ENCODE measurements around the gene LYRM1.
"Not testable (repeated sequence)": the region's sequence is repeated elsewhere in the genome, so short reads cannot be mapped to it uniquely, and the experiment has no call there.

LYRM1 gene

DNA sequence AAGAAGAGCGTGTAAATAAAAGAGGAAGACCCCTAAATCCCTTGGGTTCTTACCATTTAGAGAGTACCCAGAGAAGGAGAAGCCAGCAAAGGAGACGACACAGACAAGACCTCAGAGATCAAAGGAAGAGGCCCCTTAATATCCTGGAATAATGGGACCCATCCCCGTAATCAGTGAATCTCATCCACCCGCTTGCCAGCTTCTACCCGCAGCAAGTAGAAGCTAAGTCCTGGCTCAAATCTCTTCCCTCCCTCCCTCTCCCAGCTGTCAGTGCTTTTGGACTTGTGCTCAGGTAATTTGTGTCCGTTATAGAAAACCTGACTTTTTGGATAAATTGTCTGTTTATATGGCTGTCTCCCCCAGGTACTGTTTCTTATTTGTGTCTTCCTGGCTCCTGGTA, 1.9 kb downstream of the LYRM1 start:
- no peak for DNase-seq

GRCh38 chr16:20903116-20903898, 2.7 kb downstream of the LYRM1 start:
- DNase-seq: no peak

GRCh38 chr16:20903899-20904506, 3.4 kb downstream of the LYRM1 start:
- no peak for DNase-seq

DNA sequence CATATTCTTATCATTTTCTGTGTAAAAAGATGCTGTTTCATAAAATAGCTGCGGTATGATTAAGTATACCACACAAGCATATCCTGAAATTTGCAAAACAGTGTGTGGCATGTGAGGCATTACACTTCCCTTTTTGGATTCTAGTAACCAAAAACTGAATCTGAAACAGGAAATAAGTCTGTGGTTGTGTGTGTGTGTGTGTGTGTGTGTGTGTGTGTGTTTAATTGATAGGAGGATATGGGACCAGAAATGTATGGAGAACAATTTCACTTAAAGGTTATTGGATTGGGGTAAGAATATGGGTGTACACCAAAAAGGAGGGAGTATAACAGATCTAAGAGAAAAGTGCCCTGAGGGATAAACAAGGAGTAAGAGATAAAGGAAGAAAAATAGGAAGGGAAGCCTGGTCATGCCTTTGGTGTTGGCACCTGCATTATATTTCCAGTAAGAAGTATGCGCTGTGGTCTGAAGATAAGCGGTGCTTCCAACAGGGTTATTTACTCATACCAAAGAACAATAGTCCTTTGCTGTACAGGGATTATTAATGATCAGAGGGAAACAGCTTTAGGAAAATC, 4.0 kb downstream of the LYRM1 start:
- DNase-seq: no peak

DNA sequence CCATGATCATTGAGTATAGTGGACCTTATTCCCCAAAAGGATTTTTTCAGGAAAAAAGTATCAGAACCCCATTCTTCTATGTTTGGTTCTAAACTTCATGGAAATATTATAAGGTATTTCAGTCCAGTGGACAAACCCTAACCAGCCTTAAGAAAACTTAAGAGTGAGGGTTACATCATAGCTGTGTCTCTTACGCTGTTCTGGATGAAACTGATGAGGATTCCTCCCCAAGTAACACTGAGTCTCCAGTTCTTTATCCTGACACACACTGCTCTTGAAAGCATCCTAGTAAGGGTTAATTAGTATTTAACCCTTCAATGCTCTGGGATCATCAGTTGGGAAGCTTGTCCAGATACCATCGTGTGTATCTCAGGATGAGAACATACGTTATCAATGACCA, 5.0 kb downstream of the LYRM1 start:
- DNase-seq: no peak

DNA sequence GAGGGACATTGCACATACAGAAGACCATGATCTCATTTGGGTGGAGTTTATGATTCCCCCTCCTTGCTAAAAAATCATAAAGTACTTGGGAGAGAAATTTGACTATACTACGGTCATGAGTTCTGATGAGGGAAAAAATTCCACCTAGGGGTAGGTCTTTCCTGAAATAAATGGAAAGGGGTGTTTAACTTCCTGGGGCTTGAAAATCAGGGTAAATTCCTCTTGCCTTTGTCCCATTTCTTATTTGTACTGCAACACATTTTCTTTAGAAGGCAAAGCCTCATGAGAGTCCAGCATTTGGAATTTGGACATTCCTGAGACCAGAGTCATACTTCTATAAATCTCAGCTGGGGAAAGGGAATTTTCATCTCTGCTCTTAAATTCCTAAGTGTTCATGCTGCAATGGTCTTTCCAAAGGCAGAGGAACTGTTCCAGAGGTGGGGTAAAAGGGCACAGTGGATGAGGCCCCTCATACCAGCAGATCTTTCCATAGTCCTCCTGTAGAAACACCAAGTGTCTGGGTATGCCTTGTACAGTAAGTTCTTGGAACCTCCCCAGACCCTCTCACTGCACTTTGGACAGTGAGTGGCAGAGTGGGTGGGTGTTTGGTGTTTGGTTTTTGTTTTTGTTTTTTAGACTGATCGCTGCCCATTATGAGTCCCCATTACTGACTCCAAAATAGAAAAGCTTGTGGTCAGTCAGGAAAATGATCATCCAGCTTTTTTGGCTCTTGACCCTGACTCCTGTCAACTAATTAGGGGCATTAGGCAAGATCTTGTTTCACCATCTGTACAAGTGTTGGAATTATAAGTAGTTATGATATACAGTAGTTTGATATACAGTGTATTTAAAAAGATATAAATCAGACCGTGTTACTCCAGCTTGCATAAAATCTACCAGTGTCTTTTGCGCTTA, 6.0 kb downstream of the LYRM1 start:
- DNase-seq: no peak

DNA sequence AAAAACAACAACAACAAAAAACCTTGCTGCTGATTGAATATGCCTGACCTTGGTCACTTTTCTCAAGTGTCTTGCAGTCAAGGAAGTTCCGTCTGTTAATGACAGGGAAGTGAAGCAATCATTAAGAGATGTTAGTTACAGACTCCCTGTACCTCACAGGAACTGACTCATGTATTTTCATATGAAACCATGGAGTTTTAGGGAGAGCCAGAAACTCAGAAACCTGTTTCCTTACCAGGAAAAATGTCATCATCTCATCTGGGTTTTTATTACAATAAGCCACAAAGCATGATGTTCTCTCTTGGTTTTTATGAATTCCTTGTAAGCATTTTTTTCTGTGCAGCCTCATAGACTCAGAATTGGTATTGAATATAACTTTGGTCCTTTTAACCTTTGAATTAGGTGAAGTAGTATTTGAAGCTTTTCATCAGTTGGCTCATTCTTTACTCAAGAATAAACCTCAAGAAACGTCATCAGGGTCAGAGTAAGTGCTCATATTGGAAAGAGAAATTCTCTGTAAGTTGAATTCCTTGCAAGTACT, 10.3 kb downstream of the LYRM1 start:
- DNase-seq: no peak

GRCh38 chr16:20911361-20911760, 10.8 kb downstream of the LYRM1 start:
- no peak for DNase-seq

DNA sequence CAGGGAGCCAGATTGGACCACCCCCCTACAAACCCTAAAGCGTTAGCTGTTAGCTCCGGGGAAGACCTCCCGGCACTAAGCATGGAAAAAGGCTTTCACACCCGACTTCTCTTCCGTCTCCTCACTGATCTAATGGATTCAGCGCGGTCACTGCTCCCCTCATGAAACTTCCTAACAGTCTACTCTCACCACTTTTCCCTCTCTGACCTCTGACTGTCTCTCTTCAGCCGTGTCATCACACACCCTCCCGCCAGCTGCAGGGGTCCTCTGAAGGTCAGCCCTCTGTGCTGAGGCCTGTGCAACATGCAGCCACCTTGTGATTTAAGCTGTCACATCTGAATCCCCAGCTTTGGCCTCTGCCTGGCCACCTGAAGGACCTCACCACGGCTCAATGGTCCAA, 15.7 kb downstream of the LYRM1 start:
- no peak for DNase-seq

- DNase-seq: no peak
These were observed 16.4 kb downstream of the LYRM1 start for GRCh38 chr16:20916942-20917341.

DNA sequence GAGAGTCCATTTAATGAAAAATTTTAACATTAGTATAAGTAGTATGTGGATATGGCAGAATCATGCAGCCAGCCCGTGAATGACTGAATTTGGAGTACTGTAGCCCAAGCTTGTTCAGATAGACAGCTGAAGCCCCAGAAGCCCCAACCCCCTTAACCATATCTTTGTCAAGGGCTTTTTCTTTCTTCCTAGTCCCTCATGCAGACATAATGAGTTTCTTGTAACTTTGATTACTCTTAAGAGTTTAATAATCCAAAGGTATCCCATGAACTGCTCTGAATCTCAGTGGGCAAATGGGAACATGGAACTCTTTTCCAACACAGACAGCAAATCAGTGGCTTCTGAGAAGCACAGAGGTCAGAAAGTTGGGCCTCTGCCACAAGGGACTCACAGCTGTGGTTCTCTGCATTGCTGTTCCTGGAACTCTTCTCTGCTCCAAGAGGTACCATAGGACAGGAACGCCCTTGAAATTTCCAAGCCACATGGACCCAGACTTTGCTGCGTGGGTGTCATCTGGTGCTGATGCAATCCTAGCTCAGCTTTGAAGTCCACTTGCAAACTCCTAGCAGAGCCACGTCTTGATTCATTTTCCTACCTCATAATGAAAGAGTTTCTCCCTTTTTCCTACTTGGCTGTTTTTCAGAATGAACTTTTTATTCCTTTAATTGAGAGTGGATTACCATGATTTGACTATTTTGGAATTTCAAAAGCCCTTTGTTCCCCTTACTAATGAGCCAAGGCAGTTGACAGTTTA, 18.1 kb downstream of the LYRM1 start:
- DNase-seq: no peak

- DNase-seq: no peak
These were observed 19.5 kb downstream of the LYRM1 start for GRCh38 chr16:20920091-20920490.

GRCh38 chr16:20920799-20921198, 20.2 kb downstream of the LYRM1 start:
- DNase-seq: no peak

DNA sequence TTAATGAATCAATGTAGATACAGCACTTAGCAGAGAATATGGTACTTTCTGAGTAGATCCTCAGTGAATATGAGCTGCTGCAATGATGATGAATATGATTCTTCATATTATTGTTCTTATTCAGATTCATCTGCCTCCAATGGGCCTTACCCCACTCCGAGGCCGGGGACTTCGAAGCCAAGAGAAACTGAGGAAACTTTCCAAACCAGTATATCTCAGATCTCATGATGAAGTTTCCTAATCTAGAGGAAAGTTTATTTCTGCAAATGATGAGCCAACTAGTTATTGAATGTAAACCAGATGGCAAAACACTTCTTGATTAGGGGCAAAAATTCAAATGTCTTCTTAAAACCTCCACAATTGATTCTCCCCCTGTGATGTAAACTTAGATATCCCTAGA, 23.3 kb downstream of the LYRM1 start:
- DNase-seq: no peak

DNA sequence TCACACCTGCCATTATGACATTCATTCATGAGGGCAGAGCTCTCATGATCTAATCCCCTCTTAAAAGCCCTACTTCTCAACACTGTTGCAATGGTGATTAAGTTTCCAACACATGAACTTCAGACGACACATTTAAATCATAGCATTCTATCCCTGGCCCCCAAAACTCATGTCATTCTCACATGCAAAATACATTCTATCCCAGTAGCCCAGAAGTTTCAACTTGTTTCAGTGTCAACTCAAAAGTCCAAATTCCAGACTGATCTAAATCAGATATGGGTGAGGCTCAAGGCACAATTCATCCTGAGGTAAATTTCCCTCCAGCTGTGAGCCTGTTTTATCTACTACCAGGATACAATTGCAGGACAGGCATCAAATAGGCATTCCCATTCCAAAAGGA, 25.2 kb downstream of the LYRM1 start:
- no peak for DNase-seq

DNA sequence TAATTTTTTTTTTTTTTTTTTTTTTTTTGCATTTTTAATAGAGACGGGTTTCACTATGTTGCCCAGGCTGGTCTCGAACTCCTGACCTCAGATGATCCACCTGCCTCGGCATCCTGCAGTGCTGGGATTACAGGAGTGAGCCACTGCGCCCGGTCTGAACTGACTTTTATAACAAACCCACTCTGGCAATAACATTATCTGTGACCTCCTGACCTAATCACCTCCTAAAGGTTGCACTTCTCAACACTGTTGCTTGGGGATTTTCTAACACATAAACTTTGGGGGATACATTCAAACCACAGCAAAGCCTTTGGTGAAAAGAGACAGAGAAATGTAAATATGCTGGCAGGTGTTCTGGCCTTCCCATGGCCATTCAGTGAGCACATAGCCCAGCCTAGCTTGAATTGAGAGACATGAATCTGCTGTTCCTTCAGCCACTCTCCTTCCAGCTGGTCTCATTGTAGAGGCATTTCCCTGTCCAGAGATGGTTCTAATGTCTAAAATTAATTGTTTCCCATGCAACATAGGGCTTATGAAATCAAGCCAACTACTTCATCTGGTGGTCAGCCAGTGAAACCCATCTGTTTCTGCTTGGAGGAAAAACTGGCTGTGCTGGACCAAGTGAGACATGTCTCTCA, 28.3 kb downstream of the LYRM1 start:
- no peak for DNase-seq

DNA sequence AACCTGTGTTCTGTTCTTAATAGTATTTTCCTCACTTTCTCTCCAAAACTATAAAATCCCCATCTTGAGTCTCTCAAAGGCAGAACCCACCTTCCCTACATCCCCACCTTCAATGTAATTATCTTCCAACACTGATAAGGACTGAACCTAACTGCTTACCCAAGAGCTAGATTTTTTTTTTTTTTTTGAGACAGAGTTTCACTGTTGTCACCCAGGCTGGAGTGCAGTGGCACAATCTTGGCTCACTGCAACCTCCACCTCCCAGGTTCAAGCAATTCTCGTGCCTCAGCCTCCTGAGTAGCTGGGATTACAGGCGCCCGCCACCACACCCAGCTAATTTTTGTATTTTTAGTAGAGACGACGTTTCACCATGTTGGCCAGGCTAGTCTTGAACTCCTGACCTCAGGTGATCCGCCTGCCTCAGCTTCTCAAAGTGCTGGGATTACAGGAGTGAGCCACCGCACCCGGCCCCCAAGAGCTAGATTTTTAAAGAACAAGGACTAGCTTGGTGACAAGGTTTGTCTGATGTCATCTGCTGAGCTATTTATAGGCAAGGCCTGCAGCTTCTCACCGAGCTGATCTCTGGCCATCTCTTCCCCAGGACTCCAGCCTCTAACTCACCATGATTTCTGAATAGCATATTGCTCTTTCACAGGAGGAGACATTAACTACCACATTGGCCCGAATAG, 29.2 kb downstream of the LYRM1 start:
- not testable (repeated sequence) for DNase-seq

DNA sequence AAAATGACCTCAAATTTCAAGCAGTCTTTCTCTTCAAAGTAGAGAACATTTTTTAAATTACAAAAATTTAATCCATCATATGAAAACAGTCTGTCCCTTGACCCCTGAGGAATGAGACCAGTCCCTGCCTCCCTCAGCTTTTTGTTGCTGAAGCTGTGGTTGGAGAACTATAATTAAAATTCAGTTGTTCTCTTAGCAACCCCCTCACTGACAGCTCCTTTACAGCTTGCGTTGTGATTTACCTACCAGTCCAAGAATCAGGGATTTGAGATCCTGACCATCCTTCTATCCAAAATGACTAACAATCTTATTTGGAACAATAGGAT, 29.8 kb downstream of the LYRM1 start:
- DNase-seq: no peak

- DNase-seq: no peak
These were observed 30.6 kb downstream of the LYRM1 start for GRCh38 chr16:20931066-20931600.

GRCh38 chr16:20933589-20933988, 33.0 kb downstream of the LYRM1 start:
- no peak for DNase-seq

- DNase-seq: no peak
These were observed 37.2 kb downstream of the LYRM1 start for GRCh38 chr16:20937736-20938135.

Data from NCI-H1694 (cell line).